D721Med (cell line): ENCODE results near the gene ANGPTL3.
A peak's percentile ranks its signal among the peaks of the same experiment; 100 is the strongest.

Experiments
- DNase-seq: peaks from one replicate; pipeline ENCODE4 v3.0.0; 2011; ENCODE audit warnings: low spot score; ENCODE audit not compliant: insufficient read length
- FAIRE-seq: peaks from 2 replicates; lab custom pipeline; 2011; peaks lifted over from hg19 to GRCh38; lab: Jason Lieb, UNC
- CTCF ChIP-seq: IDR thresholded peaks from 2 replicates; pipeline ENCODE4 v1.5.1; 2012; ENCODE audit warnings: mild to moderate bottlenecking, control low read depth; ENCODE audit not compliant: insufficient read depth; ENCODE audit errors: missing control alignments

ANGPTL3 gene

GRCh38 chr1:62637392-62638105, 40.2 kb downstream of the ANGPTL3 start:
- no peak for FAIRE-seq
- TF ChIP-seq CTCF = no peak
- DNase-seq = no peak

GRCh38 chr1:62643283-62643682, 46.0 kb downstream of the ANGPTL3 start:
- DNase-seq (no peak), FAIRE-seq (no peak)
- no peak for TF ChIP-seq CTCF

GRCh38 chr1:62652387-62652786, 55.1 kb downstream of the ANGPTL3 start:
- no peak for TF ChIP-seq CTCF
- DNase-seq (no peak), FAIRE-seq (no peak)

GRCh38 chr1:62654744-62655143, 57.4 kb downstream of the ANGPTL3 start:
- TF ChIP-seq CTCF = no peak
- no peak for DNase-seq
- FAIRE-seq = peak; percentile 76
